GM23338 (cell line): ENCODE data around the gene GATAD2B. TPM values are rescaled to one million over a fixed set of nuclear protein-coding genes. Genes with fewer than 3 reads are reported as not detected.

Experiments used
- ATAC-seq: fragments of 200-7000 bp; cut with Tn5 transposase; 3 replicates; pipeline ENCODE4 v1.9.1; 2020
- DNase-seq: peaks from one replicate; pipeline ENCODE4 v3.0.0-alpha.2; 2015; ENCODE audit warnings: low spot score
- H2AFZ ChIP-seq: fragments of 200-600 bp; sonication (generic); 2 replicates; pipeline ENCODE4 v1.8.0; 2016; ENCODE audit warnings: antibody characterized with exemption, mild to moderate bottlenecking, moderate library complexity
- H3F3A ChIP-seq: fragments of 200-600 bp; sonication (generic); replicated peaks from 2 replicates; pipeline ENCODE4 v1.8.0; 2017; ENCODE audit warnings: antibody characterized with exemption, mixed run types, low read depth
- H3K27ac ChIP-seq: fragments of 200-600 bp; sonication (generic); 2 replicates; pipeline ENCODE4 v1.6.1; 2016; ENCODE audit warnings: low read depth
- H3K27me3 ChIP-seq: fragments of 200-600 bp; sonication (generic); 2 replicates; pipeline ENCODE4 v1.8.0; 2016; ENCODE audit warnings: mild to moderate bottlenecking, mixed run types, moderate library complexity; ENCODE audit not compliant: insufficient read depth
- H3K36me3 ChIP-seq: fragments of 200-600 bp; sonication (generic); 2 replicates; pipeline ENCODE4 v1.8.0; 2016; ENCODE audit warnings: mild to moderate bottlenecking; ENCODE audit not compliant: insufficient read depth
- H3K4me1 ChIP-seq: fragments of 200-600 bp; sonication (generic); 2 replicates; pipeline ENCODE4 v1.8.0; 2016; ENCODE audit warnings: mild to moderate bottlenecking, moderate library complexity; ENCODE audit not compliant: insufficient read depth
- H3K4me2 ChIP-seq: fragments of 200-600 bp; sonication (generic); 2 replicates; pipeline ENCODE4 v1.7.1; 2017; ENCODE audit warnings: mixed run types
- H3K4me3 ChIP-seq: fragments of 200-600 bp; sonication (generic); 2 replicates; pipeline ENCODE4 v1.6.1; 2016; ENCODE audit warnings: mixed run types
- H3K79me2 ChIP-seq: fragments of 200-600 bp; sonication (generic); replicated peaks from 2 replicates; pipeline ENCODE4 v1.8.0; 2017; ENCODE audit warnings: mild to moderate bottlenecking; ENCODE audit not compliant: insufficient read depth
- H3K9me2 ChIP-seq: fragments of 200-600 bp; sonication (generic); 2 replicates; pipeline ENCODE4 v1.8.0; 2017; ENCODE audit not compliant: insufficient read depth
- H4K20me1 ChIP-seq: fragments of 200-600 bp; sonication (generic); replicated peaks from 2 replicates; pipeline ENCODE4 v1.8.0; 2017; ENCODE audit warnings: mild to moderate bottlenecking; ENCODE audit not compliant: insufficient read depth
- H3K27ac Mint-ChIP-seq: 2 replicates; pipeline ENCODE4 v1.8.0; 2020; ENCODE audit warnings: inconsistent platforms, mild to moderate bottlenecking, moderate library complexity, mixed read lengths
- H3K27me3 Mint-ChIP-seq: 3 replicates; pipeline ENCODE4 v1.8.0; 2022; ENCODE audit warnings: low read depth, mild to moderate bottlenecking, moderate library complexity, mixed read lengths, inconsistent platforms; ENCODE audit not compliant: insufficient read depth, poor library complexity
- H3K36me3 Mint-ChIP-seq: 3 replicates; pipeline ENCODE4 v1.8.0; 2021; ENCODE audit warnings: low read depth, mild to moderate bottlenecking, inconsistent platforms, moderate library complexity, mixed read lengths
- H3K4me1 Mint-ChIP-seq: 3 replicates; pipeline ENCODE4 v1.8.0; 2020; ENCODE audit warnings: mild to moderate bottlenecking, inconsistent platforms, mixed read lengths
- H3K4me3 Mint-ChIP-seq: 3 replicates; pipeline ENCODE4 v1.8.0; 2021; ENCODE audit warnings: moderate library complexity, mild to moderate bottlenecking, inconsistent platforms, mixed read lengths
- H3K9me3 Mint-ChIP-seq: 3 replicates; pipeline ENCODE4 v1.8.0; 2020; ENCODE audit warnings: moderate library complexity, mild to moderate bottlenecking, inconsistent platforms, mixed read lengths
- CREB1 ChIP-seq: fragments of 250-450 bp; sonication (Bioruptor Pico); IDR thresholded peaks from 2 replicates; pipeline ENCODE4 v1.5.0; 2020; ENCODE audit warnings: low read depth, mild to moderate bottlenecking, moderate library complexity
- CTCF ChIP-seq, 2 experiments: fragments of 200-600 bp in 1 of 2; sonication (generic) in 1 of 2; conservative IDR thresholded peaks; 2 replicates each; pipeline versions ENCODE4 v1.5.1 to v1.6.1; 2016 to 2017; ENCODE audit warnings: antibody characterized with exemption in 2 of 2, low read depth in 2 of 2, mild to moderate bottlenecking in 2 of 2, moderate library complexity in 1 of 2
- ETS1 ChIP-seq: IDR thresholded peaks from 2 replicates; pipeline ENCODE4 v1.6.1; 2016; ENCODE audit warnings: antibody characterized with exemption
- EZH2 ChIP-seq: fragments of 200-600 bp; sonication (generic); IDR thresholded peaks from one replicate; pipeline ENCODE4 v1.8.0; 2017; ENCODE audit warnings: antibody characterized with exemption, mild to moderate bottlenecking, low read depth; ENCODE audit not compliant: unreplicated experiment
- EZH2phosphoT487 ChIP-seq: fragments of 200-600 bp; sonication (generic); IDR thresholded peaks from one replicate; pipeline ENCODE4 v1.8.1; 2018; ENCODE audit warnings: antibody characterized with exemption; ENCODE audit not compliant: unreplicated experiment
- JUNB ChIP-seq: IDR thresholded peaks from one replicate; pipeline ENCODE4 v1.6.1; 2016; ENCODE audit warnings: antibody characterized with exemption; ENCODE audit not compliant: unreplicated experiment
- NANOG ChIP-seq: IDR thresholded peaks from 2 replicates; pipeline ENCODE4 v1.6.1; 2016; ENCODE audit warnings: antibody characterized with exemption, borderline replicate concordance
- POLR2AphosphoS5 ChIP-seq: IDR thresholded peaks from 2 replicates; pipeline ENCODE4 v1.6.1; 2016; ENCODE audit warnings: antibody characterized with exemption, low read depth
- REST ChIP-seq: IDR thresholded peaks from one replicate; pipeline ENCODE4 v1.6.1; 2018; ENCODE audit warnings: antibody characterized with exemption; ENCODE audit not compliant: unreplicated experiment
- STAT1 ChIP-seq: IDR thresholded peaks from one replicate; pipeline ENCODE4 v1.6.1; 2016; ENCODE audit warnings: antibody characterized with exemption; ENCODE audit not compliant: unreplicated experiment
- ZNF114 ChIP-seq: fragments of 250-450 bp; sonication (Bioruptor Pico); IDR thresholded peaks from 2 replicates; pipeline ENCODE4 v1.5.0; 2020; ENCODE audit warnings: mild to moderate bottlenecking, moderate library complexity
- ZNF331 ChIP-seq: fragments of 250-450 bp; sonication (Bioruptor Pico); IDR thresholded peaks from 2 replicates; pipeline ENCODE4 v1.5.0; 2020; ENCODE audit warnings: low read depth, mild to moderate bottlenecking, moderate library complexity
- ZNF462 ChIP-seq: fragments of 250-450 bp; sonication (Bioruptor Pico); IDR thresholded peaks from 2 replicates; pipeline ENCODE4 v1.5.0; 2020; ENCODE audit warnings: mild to moderate bottlenecking, moderate library complexity
- polyA plus RNA-seq: library from polyadenylated mRNA; unstranded; fragments of >200 nt; fragmentation: Nextera tagmentation; extraction: Ambion mirVana; gene quantifications from 2 replicates; pipeline ENCODE4 v1.2.1, GENCODE V29; 2016
- total RNA-seq: library from RNA; depleted of rRNA; stranded (reverse); fragments of >200 nt; shearing (Covaris generic); gene quantifications from 2 replicates; pipeline ENCODE4 v1.2.3, GENCODE V29; 2014

Gene GATAD2B
- total and polyA plus RNA-seq, 2 experiments from 2014 or later = 5.2 to 17.8 TPM

- no peak overlapping the region for H3K27ac ChIP-seq
- H3K4me3 ChIP-seq = no peak overlapping the region
- no peaks in the 10 kb centered on the region for H3K4me1 Mint-ChIP-seq
- no peaks in the 10 kb centered on the region for H3K9me3 Mint-ChIP-seq
- peaks cover 21% of the 10 kb centered on the region; the same call in 1 of the 2 replicates for H4K20me1 ChIP-seq
- H3K79me2 ChIP-seq = peaks cover 39% of the 10 kb centered on the region
- DNase-seq = no peak
- H3K4me1 ChIP-seq = no peaks in the 10 kb centered on the region
- H3K36me3 Mint-ChIP-seq = peaks cover 9% of the 10 kb centered on the region
- H3K4me3 Mint-ChIP-seq = no peak overlapping the region
- no peaks in the 10 kb centered on the region for H3K9me2 ChIP-seq
- 0 out of 2 replicates have a peak, but pooled peaks cover 3% of the 10 kb centered on the region for H3F3A ChIP-seq
- TF ChIP-seq EZH2 (no peak), ETS1 (no peak), REST (no peak), POLR2AphosphoS5 (no peak), EZH2phosphoT487 (no peak), CREB1 (no peak), ZNF462 (CRISPR knock-in tag) (no peak), NANOG (no peak), ZNF331 (CRISPR knock-in tag) (no peak), CTCF (conservative IDR thresholded peaks at IDR 0.05; ENCODE audit: low read depth in 2 of 2) (no peak), ZNF114 (CRISPR knock-in tag) (no peak), STAT1 (no peak), JUNB (no peak)
- H3K4me2 ChIP-seq = no peak overlapping the region
- H3K27me3 Mint-ChIP-seq = peaks cover 4% of the 10 kb centered on the region
- no peak overlapping the region for H3K27ac Mint-ChIP-seq
- no peaks in the 10 kb centered on the region for H3K36me3 ChIP-seq
- no peak overlapping the region for H2AFZ ChIP-seq
- no peaks in the 10 kb centered on the region for H3K27me3 ChIP-seq
- no peak for ATAC-seq
These were observed 74.0 kb downstream of the GATAD2B start for GRCh38 chr1:153848805-153849204.
